GM21619 (cell line): ENCODE results near the gene SRRM5.
"Not testable (repeated sequence)": the region's sequence is repeated elsewhere in the genome, so short reads cannot be mapped to it uniquely, and the experiment has no call there.

Experiments used
- ATAC-seq: cut with Tn5 transposase; IDR thresholded peaks from one replicate; pipeline ENCODE4 v1.9.1; 2021; ENCODE audit not compliant: unreplicated experiment

Gene SRRM5

GRCh38 chr19:43591904-43592772, 19.8 kb upstream of the SRRM5 start:
- ATAC-seq, result no peak

GRCh38 chr19:43592800-43593350, 19.0 kb upstream of the SRRM5 start:
- no peak for ATAC-seq

DNA sequence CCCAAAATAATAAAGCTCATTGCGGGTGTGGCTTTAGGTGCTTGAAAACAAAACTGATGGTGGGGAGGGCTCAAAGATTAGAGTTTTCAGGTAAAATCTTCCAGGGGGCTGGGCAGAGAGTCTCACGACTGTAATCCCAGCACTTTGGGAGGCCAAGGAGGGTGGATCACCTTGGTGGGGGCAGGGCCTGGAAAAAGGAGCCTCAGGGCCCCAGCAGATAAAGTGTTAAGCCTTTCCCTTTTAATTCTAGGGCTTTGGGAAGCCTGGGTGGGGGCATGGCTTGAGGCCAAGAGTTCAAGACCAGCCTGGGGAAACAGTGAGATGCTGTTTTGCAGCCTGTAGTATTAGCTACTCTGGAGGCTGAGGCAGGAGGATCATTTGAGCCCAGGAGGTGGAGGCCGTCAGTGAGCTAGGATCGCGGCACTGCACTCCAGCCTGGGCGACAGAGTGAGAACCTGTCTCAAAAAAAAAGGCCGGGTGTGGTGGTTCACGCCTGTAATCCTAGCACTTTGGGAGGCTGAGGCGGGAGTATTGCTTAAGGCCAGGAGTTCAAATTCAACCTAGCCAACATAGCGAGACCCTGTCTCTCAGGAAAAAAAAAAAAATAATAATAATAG, 17.7 kb upstream of the SRRM5 start:
- ATAC-seq, result no peak

DNA sequence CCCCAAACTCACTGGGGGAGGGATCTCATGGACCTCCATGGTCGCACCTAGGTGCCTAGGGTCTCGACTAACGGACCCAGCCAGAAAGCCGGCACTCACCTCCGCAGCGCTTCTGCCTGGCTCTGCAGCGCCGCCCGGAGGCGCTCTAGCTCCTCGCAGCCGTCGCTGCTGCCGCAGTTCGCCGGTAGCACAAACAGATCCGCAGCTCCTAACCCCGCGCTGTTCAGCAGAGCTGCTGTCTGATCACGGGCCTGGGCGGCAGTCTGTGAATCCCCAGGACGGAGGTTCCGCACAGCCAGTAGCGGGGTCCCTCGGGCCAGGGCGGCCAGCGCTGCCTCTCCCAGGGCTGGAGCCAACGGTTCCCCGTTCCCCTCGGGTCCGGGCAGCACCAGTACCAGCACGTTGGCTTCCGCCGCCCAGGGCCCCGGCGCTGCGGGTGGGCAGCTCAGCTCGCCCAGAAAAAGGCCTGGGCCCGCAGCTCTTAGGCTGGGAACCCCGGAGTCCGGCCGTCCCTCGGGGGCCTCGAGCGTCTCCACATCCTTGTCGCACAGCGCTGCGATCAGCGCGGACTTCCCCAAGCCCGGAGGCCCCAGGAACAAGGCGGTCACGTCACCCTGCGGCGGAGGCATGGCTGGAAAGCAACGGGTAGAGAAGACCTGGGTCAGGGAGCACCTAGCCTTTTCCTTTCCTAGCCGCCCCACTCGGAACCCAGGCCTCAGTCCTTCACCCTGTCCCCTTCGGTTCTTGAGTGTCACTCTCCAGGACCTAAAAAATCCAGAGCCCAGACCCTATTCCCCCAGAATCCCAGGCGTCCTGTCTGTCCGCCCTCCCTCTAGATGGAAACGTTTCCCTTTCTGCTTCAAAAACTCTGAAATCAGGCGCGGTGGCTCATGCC, 16.9 kb upstream of the SRRM5 start:
- ATAC-seq, result no peak

- ATAC-seq, result peak; percentile 1
These were observed 16.3 kb upstream of the SRRM5 start for GRCh38 chr19:43595605-43595998.

- ATAC-seq, result peak; percentile 67
These were observed 15.7 kb upstream of the SRRM5 start, which contains the start of the genes IRGQ and ZNF576 for GRCh38 chr19:43595999-43596841. IRGQ (minus strand) TSS chr19:43596134; CDS start chr19:43595338, 796 bp downstream. ZNF576 (plus strand) TSS chr19:43596595; CDS start chr19:43597109, 514 bp downstream.

DNA sequence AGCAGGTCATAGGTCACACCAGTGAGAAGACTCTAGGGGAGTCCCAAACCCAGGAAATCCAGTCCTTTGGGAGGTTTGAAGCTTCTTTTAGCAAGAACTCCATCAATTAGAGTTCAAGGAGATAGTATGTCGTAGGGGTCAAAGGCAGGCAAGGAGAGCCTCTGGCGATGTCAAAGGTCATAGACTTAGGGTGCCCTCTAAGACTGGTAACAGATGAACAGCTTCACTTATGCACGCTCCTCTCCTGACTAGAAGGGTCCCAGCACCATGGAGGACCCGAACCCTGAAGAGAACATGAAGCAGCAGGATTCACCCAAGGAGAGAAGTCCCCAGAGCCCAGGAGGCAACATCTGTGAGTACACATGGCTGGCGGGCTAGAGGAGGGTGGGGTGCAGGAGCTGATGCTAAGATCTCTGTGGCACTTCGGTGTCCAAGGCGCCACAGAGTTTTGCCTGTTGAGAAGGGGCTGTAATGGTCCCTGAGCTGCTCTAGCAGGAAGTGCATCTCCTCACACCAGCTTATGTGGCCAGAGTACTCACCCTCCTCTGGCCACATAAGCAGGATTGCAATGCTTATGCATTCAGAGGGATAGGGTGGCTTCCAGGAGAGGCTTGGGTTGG, 14.9 kb upstream of the SRRM5 start:
- ATAC-seq, result no peak

GRCh38 chr19:43597876-43598275, 14.0 kb upstream of the SRRM5 start:
- no peak for ATAC-seq

DNA sequence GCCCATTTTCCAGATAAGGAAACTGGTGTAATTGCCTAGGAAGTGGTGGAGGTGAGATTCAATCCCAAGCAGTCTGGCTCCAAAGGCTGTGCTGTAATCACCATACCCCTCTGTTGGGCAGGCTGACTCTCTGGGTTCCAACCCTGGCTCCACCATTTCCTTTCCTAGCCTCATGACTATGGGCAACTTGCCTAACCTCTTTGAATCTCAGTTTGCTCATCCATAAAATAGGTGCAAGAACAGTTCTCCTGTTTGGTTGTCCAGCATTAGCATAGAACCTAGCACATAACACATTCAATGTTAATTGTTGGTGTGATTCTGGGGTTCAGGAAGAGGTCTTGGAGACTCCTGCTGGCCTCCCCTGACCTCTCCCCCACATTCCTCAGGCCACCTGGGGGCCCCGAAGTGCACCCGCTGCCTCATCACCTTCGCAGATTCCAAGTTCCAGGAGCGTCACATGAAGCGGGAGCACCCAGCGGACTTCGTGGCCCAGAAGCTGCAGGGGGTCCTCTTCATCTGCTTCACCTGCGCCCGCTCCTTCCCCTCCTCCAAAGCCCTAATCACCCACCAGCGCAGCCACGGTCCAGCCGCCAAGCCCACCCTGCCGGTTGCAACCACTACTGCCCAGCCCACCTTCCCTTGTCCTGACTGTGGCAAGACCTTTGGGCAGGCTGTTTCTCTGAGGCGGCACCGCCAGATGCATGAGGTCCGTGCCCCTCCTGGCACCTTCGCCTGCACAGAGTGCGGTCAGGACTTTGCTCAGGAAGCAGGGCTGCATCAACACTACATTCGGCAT, 13.2 kb upstream of the SRRM5 start:
- ATAC-seq, result no peak

- no peak for ATAC-seq
These were observed 12.1 kb upstream of the SRRM5 start for GRCh38 chr19:43599635-43600295.

DNA sequence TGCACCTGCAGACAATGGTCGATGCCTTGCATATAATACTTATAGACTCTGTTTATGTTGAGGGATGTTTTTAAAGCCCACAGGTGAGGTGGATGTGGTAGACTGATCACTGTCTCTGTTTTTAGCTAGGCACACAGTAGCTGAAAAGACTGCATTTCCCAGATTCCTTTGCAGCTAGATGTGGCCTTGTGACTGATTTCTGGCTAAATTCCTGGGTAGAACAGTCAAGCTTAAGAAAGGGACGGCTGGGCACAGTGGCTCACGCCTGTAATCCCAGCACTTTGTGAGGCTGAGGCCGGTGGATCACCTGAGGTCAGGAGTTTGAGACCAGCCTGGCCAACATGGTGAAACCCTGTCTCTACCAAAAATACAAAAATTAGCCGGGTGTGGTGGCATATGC, 11.6 kb upstream of the SRRM5 start:
- not testable (repeated sequence) for ATAC-seq

DNA sequence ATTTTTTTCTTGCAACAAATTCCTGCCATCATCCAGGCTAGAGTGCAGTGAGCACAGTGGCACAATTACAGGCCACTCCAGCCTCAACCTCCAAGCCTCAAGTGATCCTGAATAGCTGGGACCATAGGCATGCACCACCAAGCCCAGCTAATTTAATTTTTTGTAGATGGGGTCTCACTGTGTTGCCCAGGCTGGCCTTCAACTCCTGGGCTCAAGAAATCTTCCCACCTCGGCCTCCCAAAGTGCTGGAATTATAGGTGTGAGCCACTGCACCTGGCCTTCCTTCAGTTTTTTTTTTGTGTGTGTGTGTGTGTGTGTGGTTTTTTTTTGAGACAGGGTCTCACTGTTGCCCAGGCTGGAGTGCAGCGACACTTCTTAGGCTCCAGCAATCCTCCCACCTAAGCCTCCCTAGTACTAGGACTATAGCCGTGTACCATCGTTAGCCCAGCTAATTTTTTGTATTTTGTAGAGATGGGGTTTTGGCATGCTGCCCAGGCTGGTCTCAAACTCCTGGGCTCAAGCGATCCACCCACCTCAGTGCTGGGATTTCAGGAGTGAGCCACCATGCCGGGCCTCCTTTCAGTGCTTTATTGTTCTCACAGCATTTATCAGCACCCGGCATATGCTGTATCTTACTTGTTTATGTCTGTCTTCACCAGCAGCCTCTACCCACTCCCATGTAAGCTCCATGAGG, 5.9 kb upstream of the SRRM5 start:
- ATAC-seq, result no peak

- ATAC-seq, result no peak
These were observed 5.2 kb upstream of the SRRM5 start for GRCh38 chr19:43606569-43607229.

DNA sequence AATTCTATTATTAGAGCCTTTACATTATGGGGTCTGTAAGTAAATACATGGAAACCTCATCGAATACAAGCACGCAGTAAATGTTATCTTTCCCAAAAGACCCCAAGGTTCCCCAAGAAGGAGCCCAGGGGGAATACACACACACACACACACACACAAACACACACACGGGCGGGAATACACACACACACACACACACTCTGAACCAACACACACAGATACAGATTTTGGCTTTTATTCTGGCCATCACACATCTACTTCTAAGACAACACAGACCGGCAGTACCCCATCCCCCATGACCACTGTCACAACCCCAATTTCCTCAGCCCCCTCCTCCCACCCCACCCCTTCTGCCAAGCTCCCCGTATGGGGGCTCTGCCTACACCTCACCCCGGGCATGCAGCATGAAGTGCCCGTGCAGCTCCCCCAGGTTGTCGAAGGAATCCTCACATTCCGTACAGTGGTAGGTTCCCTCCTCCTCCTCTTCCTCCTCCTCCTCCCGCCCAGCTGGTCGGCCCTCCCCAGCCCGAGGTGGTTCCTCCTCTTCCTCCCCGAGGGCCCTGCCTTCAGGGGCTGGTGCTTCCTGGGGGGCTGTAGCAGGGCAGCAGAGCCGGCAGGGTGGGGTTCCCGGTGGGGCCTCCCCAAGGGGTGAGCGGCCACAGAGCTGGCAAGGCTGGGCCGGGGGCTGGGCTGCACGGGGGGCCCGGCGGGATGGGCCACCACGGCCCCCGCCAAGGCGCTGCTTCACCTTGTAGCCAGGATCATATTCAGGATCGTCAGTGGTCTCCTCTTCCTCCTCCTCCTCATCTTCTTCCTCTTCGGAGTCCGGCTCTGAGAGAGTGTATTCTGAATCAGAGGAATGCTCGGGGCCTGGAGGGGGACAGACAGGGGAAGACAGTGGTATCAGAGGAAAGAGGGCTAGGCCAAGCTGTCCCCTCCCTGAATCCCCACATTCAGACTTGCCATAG, 4.4 kb upstream of the SRRM5 start:
- no peak for ATAC-seq

- ATAC-seq, result no peak
These were observed 2.0 kb upstream of the SRRM5 start for GRCh38 chr19:43609872-43610271.

- no peak for ATAC-seq
These were observed 1.4 kb upstream of the SRRM5 start for GRCh38 chr19:43610493-43610892.
